OCI-M2 (cell line): Measurements from ENCODE around the gene ARMC3.
"Not testable (repeated sequence)": the region's sequence is repeated elsewhere in the genome, so short reads cannot be mapped to it uniquely, and the experiment has no call there.

Experiments used
- DNase-seq: peaks from one replicate; lab custom pipeline; 2025; ENCODE audit not compliant: unreplicated experiment; lab: John Stamatoyannopoulos, UW

Gene ARMC3

GRCh38 chr10:23069019-23069815 lies 141.4 kb downstream of the ARMC3 start:
- no peak for DNase-seq

GRCh38 chr10:23070092-23070912 lies 142.4 kb downstream of the ARMC3 start:
- not testable (repeated sequence) for DNase-seq

GRCh38 chr10:23070913-23071218 lies 143.0 kb downstream of the ARMC3 start:
- no peak for DNase-seq

GRCh38 chr10:23072593-23072992 lies 144.7 kb downstream of the ARMC3 start:
- DNase-seq: not testable (repeated sequence)

- no peak for DNase-seq
These were observed 145.7 kb downstream of the ARMC3 start for GRCh38 chr10:23073527-23073926.

DNA sequence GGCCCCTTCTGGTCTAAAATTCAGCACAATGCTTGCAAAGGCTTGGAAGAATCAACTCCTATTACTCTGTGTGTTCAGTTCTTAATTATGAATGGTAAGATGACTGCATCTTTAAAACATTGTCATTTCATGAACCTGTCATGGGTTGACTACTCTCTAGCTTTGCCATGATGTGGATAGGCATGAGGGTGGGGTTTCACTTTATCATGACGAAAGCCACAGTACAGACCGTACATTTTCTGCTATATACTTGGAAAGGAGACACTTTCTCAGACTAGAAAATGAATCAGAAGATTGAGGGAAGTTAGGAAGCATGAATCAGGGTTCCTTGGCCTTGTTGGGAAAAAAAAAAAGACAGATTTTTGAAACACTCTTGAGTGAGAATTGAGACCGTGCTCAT lies 147.8 kb downstream of the ARMC3 start:
- no peak for DNase-seq

- DNase-seq: no peak
These were observed 150.3 kb downstream of the ARMC3 start for GRCh38 chr10:23078114-23078513.

GRCh38 chr10:23079700-23080099 lies 151.8 kb downstream of the ARMC3 start:
- DNase-seq: no peak

GRCh38 chr10:23080262-23080661 lies 152.4 kb downstream of the ARMC3 start:
- no peak for DNase-seq

DNA sequence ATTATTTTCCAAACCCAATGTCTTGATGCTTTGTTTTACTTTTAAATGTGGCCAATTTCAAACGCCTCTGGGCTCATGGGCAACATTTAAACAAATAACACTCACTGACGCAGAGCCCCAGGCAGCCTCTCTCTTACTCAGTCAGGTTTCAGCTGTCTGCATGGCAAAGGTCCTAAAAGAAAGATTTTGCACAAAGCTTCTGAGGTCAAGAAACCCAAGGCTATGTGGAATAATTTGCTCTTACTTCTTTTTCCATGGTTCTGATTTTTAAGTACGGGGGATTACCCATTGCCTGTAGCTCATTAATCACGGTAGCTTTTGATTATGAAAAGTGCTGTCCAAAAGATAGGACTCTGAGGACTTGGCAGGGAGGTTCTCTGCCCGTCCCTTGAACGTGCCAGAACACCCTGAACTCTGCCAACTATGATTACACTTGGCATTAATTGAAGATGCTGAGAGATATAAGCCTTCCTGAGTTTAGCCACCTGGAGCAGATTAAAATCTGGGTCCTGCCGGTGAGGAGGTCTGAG lies 153.4 kb downstream of the ARMC3 start:
- no peak for DNase-seq

- no peak for DNase-seq
These were observed 154.0 kb downstream of the ARMC3 start for GRCh38 chr10:23081891-23082290.
